ENCODE measurements around the gene TTPAL. TPM values are rescaled to one million over a fixed set of nuclear protein-coding genes. Genes with fewer than 3 reads are reported as not detected.

TTPAL gene
- total and polyA plus RNA-seq, 9 of the 15 experiments (the other 6 are each of a cell fraction or from before 2014, with no cell fraction given): 1.1 to 7.0 (median 2.6) TPM

DNA sequence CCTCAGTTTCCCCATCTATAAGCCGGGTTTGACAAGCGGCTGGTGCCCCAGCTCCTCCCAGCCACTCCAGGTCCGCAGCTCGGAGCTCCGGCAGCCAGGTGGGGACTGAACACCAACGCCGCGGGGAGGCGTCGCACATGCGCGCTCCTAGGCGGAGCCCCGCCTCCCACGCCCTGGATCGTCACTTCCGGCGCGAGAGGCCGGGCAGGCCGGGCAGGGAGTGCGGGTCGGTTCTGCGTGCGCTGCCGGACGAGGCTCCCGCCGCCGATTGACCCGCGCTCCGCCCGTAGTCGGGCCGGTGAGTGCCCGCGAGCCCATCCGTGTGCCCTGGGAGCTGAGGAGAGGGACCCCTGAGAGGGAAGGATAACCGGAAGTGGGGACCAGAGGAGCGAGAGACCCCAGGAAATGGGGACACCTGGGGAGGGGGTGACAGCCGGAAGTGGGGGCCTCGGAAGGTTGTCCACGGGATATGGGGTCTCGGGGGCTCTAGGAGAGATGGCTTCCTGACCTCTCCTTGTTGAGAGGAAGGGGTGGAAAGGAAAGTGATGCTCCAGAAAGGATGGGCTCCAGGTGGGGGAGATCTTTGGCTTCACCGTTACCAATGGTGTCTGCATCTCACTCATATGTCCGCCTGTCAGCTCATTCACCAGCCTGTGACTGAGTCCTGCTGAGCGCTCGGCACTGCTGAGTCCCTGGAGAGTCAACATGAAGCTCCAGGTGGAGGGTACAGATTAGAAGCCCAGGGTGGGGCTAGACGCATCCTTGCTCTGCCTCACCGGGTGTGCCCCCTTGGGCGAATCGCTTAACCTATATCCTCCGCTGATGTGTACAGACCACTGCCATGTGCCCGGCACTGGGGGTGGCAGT lies at the start of gene TTPAL (continued):
- TF ChIP-seq, protein P1, sequence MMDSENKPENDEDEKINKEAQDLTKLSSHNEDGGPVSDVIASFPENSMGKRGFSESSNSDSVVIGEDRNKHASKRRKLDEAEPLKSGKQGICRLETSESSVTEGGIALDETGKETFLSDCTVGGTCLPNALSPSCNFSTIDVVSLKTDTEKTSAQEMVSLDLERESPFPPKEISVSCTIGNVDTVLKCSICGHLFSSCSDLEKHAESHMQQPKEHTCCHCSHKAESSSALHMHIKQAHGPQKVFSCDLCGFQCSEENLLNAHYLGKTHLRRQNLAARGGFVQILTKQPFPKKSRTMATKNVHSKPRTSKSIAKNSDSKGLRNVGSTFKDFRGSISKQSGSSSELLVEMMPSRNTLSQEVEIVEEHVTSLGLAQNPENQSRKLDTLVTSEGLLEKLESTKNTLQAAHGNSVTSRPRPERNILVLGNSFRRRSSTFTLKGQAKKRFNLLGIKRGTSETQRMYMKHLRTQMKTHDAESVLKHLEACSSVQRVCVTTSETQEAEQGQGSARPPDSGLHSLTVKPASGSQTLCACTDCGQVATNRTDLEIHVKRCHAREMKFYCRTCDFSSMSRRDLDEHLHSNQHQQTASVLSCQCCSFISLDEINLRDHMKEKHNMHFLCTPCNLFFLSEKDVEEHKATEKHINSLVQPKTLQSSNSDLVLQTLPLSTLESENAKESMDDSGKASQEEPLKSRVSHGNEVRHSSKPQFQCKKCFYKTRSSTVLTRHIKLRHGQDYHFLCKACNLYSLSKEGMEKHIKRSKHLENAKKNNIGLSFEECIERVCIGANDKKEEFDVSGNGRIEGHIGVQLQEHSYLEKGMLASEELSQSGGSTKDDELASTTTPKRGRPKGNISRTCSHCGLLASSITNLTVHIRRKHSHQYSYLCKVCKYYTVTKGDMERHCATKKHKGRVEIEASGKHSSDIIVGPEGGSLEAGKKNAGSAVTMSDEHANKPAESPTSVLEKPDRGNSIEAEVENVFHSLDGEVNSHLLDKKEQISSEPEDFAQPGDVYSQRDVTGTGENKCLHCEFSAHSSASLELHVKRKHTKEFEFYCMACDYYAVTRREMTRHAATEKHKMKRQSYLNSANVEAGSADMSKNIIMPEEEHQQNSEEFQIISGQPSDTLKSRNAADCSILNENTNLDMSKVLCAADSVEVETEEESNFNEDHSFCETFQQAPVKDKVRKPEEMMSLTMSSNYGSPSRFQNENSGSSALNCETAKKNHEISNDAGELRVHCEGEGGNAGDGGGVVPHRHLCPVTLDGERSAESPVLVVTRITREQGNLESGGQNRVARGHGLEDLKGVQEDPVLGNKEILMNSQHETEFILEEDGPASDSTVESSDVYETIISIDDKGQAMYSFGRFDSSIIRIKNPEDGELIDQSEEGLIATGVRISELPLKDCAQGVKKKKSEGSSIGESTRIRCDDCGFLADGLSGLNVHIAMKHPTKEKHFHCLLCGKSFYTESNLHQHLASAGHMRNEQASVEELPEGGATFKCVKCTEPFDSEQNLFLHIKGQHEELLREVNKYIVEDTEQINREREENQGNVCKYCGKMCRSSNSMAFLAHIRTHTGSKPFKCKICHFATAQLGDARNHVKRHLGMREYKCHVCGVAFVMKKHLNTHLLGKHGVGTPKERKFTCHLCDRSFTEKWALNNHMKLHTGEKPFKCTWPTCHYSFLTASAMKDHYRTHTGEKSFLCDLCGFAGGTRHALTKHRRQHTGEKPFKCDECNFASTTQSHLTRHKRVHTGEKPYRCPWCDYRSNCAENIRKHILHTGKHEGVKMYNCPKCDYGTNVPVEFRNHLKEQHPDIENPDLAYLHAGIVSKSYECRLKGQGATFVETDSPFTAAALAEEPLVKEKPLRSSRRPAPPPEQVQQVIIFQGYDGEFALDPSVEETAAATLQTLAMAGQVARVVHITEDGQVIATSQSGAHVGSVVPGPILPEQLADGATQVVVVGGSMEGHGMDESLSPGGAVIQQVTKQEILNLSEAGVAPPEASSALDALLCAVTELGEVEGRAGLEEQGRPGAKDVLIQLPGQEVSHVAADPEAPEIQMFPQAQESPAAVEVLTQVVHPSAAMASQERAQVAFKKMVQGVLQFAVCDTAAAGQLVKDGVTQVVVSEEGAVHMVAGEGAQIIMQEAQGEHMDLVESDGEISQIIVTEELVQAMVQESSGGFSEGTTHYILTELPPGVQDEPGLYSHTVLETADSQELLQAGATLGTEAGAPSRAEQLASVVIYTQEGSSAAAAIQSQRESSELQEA (IDR thresholded peaks at IDR 0.05; ENCODE audit: low read depth): no peak; the same call in 1 of the 2 replicates
- TF ChIP-seq, protein P2, sequence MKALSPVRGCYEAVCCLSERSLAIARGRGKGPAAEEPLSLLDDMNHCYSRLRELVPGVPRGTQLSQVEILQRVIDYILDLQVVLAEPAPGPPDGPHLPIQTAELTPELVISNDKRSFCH (CRISPR knock-in tag; IDR thresholded peaks at IDR 0.05): no peak
- TF ChIP-seq, protein P2 (tag; IDR thresholded peaks at IDR 0.05): no peak
- no peak for TF ChIP-seq GATAD2A (IDR thresholded peaks at IDR 0.05)
- TF ChIP-seq, protein P3, sequence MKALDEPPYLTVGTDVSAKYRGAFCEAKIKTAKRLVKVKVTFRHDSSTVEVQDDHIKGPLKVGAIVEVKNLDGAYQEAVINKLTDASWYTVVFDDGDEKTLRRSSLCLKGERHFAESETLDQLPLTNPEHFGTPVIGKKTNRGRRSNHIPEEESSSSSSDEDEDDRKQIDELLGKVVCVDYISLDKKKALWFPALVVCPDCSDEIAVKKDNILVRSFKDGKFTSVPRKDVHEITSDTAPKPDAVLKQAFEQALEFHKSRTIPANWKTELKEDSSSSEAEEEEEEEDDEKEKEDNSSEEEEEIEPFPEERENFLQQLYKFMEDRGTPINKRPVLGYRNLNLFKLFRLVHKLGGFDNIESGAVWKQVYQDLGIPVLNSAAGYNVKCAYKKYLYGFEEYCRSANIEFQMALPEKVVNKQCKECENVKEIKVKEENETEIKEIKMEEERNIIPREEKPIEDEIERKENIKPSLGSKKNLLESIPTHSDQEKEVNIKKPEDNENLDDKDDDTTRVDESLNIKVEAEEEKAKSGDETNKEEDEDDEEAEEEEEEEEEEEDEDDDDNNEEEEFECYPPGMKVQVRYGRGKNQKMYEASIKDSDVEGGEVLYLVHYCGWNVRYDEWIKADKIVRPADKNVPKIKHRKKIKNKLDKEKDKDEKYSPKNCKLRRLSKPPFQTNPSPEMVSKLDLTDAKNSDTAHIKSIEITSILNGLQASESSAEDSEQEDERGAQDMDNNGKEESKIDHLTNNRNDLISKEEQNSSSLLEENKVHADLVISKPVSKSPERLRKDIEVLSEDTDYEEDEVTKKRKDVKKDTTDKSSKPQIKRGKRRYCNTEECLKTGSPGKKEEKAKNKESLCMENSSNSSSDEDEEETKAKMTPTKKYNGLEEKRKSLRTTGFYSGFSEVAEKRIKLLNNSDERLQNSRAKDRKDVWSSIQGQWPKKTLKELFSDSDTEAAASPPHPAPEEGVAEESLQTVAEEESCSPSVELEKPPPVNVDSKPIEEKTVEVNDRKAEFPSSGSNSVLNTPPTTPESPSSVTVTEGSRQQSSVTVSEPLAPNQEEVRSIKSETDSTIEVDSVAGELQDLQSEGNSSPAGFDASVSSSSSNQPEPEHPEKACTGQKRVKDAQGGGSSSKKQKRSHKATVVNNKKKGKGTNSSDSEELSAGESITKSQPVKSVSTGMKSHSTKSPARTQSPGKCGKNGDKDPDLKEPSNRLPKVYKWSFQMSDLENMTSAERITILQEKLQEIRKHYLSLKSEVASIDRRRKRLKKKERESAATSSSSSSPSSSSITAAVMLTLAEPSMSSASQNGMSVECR (CRISPR knock-in tag; IDR thresholded peaks at IDR 0.05): peak; percentile 62
- TF ChIP-seq, protein P4, sequence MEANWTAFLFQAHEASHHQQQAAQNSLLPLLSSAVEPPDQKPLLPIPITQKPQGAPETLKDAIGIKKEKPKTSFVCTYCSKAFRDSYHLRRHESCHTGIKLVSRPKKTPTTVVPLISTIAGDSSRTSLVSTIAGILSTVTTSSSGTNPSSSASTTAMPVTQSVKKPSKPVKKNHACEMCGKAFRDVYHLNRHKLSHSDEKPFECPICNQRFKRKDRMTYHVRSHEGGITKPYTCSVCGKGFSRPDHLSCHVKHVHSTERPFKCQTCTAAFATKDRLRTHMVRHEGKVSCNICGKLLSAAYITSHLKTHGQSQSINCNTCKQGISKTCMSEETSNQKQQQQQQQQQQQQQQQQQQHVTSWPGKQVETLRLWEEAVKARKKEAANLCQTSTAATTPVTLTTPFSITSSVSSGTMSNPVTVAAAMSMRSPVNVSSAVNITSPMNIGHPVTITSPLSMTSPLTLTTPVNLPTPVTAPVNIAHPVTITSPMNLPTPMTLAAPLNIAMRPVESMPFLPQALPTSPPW (CRISPR knock-in tag; IDR thresholded peaks at IDR 0.05): peak; percentile 78
- peak in 1 of 2 experiments; percentile 62; a peak in 1 of 4 replicates for TF ChIP-seq KDM4B (IDR thresholded peaks at IDR 0.05; ENCODE audit: borderline replicate concordance in 2 of 2, low read depth in 1 of 2)
- TF ChIP-seq ZNF551 (CRISPR knock-in tag; IDR thresholded peaks at IDR 0.05): no peak
- no peak for TF ChIP-seq RFX5 (IDR thresholded peaks at IDR 0.05; ENCODE audit: low read depth, low read length)
- TF ChIP-seq TCF7L2 (IDR thresholded peaks at IDR 0.05; ENCODE audit: low read depth, low read length): no peak
- TF ChIP-seq SIN3A (IDR thresholded peaks at IDR 0.05; ENCODE audit: borderline replicate concordance in 2 of 2, control insufficient read depth in 1 of 2, low read depth in 2 of 2, low read length in 2 of 2): peak in 1 of 2 experiments; percentile 43; a peak in 1 of 4 replicates

Measured in K562 (cell line).